Breast epithelium (tissue), 4 donors: Measurements from ENCODE around the gene BICD1. TPM values are rescaled to one million over a fixed set of nuclear protein-coding genes. Genes with fewer than 3 reads are reported as not detected.

Experiments
- DNase-seq, 2 donors: peaks; one replicate each; pipeline ENCODE4 v3.0.0-alpha.2; 2019; ENCODE audit warnings: low spot score in 2 of 2
- H3K27ac ChIP-seq, 2 donors: fragments of 200-600 bp; sonication (generic) in 1 of 2; one replicate each; pipeline ENCODE4 v1.5.1; 2016 to 2019; ENCODE audit warnings: mild to moderate bottlenecking in 1 of 2
- H3K27me3 ChIP-seq, 2 donors: fragments of 200-600 bp; sonication (generic) in 1 of 2; one replicate each; pipeline versions ENCODE4 v1.5.1 to v1.6.0; 2017 to 2019; ENCODE audit warnings: control low read depth in 1 of 2, mild to moderate bottlenecking in 1 of 2
- H3K36me3 ChIP-seq: fragments of 200-600 bp; one replicate; pipeline ENCODE4 v1.5.1; 2019
- H3K4me1 ChIP-seq, 2 donors: fragments of 200-600 bp; sonication (generic); one replicate each; pipeline ENCODE4 v1.5.1; 2016 to 2019; ENCODE audit warnings: control low read depth in 1 of 2
- H3K4me3 ChIP-seq, 3 donors: fragments of 200-600 bp; sonication (generic); 1 replicate in 2 of 3; 2 replicates in 1 of 3; pipeline ENCODE4 v1.5.1; 2016 to 2019; ENCODE audit warnings: mild to moderate bottlenecking in 3 of 3, moderate library complexity in 2 of 3
- H3K9me3 ChIP-seq, 2 donors: fragments of 200-600 bp; sonication (generic) in 1 of 2; one replicate each; pipeline ENCODE4 v1.5.1; 2016 to 2019; ENCODE audit warnings: control low read depth in 1 of 2
- CTCF ChIP-seq, 3 donors: fragments of 450-650 bp; IDR thresholded peaks; one replicate each; pipeline ENCODE4 v1.5.1; 2016 to 2017; ENCODE audit warnings: antibody characterized with exemption in 3 of 3, mild to moderate bottlenecking in 3 of 3, moderate library complexity in 3 of 3
- POLR2A ChIP-seq: fragments of 450-650 bp; IDR thresholded peaks from one replicate; pipeline ENCODE4 v1.6.1; 2016; ENCODE audit warnings: antibody characterized with exemption, mild to moderate bottlenecking, moderate library complexity
- POLR2AphosphoS5 ChIP-seq, 3 donors: sonication (generic); formaldehyde crosslinking; IDR thresholded peaks; one replicate each; pipeline ENCODE4 v1.6.1; 2017; ENCODE audit warnings: antibody characterized with exemption in 3 of 3
- intact Hi-C: fragments of 100-400 bp; cut with DNase I; formaldehyde crosslinking; loops from one replicate; pipeline ENCODE4 v1.15.1; 2023; ENCODE audit warnings: low total_unique reads
- total RNA-seq, 3 donors: library from RNA; depleted of rRNA; stranded (reverse); fragments of >200 nt; gene quantifications; one replicate each; pipeline ENCODE4 v1.1.0, GENCODE V29; 2016

BICD1 gene
- total RNA-seq, 3 donors from 2014 or later, result 7.2 to 31.5 (median 18.4) TPM

- intact Hi-C loops, result no loop called here
- DNase-seq, result no peak
- H3K9me3 ChIP-seq, result no peaks in the 10 kb centered on the region
- no peaks in the 10 kb centered on the region for H3K27me3 ChIP-seq
- no peaks in the 10 kb centered on the region for H3K36me3 ChIP-seq
- no peak for TF ChIP-seq POLR2AphosphoS5 (IDR thresholded peaks at IDR 0.05)
- TF ChIP-seq CTCF (IDR thresholded peaks at IDR 0.05), result no peak
- TF ChIP-seq POLR2A, result no peak
- no peak overlapping the region for H3K27ac ChIP-seq
- H3K4me1 ChIP-seq, result no peaks in the 10 kb centered on the region
- no peak overlapping the region for H3K4me3 ChIP-seq
Measured at GRCh38 chr12:32285021-32285420, 178.4 kb downstream of the BICD1 start.

- H3K4me3 ChIP-seq, result no peak overlapping the region
- TF ChIP-seq CTCF (IDR thresholded peaks at IDR 0.05) (no peak), POLR2AphosphoS5 (IDR thresholded peaks at IDR 0.05) (no peak), POLR2A (no peak)
Measured at GRCh38 chr12:32285489-32285888, 178.8 kb downstream of the BICD1 start.

GRCh38 chr12:32290411-32290810 is 183.8 kb downstream of the BICD1 start:
- no peaks in the 10 kb centered on the region for H3K27me3 ChIP-seq
- H3K9me3 ChIP-seq, result no peaks in the 10 kb centered on the region
- no peaks in the 10 kb centered on the region for H3K4me1 ChIP-seq
- no peak for TF ChIP-seq POLR2AphosphoS5 (IDR thresholded peaks at IDR 0.05)
- H3K27ac ChIP-seq, result no peak overlapping the region
- no peak for DNase-seq
- H3K36me3 ChIP-seq, result no peaks in the 10 kb centered on the region
- H3K4me3 ChIP-seq, result no peak overlapping the region
- intact Hi-C loops, result no loop called here

More at GRCh38 chr12:32285489-32285888, 178.8 kb downstream of the BICD1 start:
- Histone ChIP-seq H3K27ac (no peak overlapping the region), H3K36me3 (no peaks in the 10 kb centered on the region), H3K27me3 (no peaks in the 10 kb centered on the region), H3K4me1 (no peaks in the 10 kb centered on the region), H3K9me3 (no peaks in the 10 kb centered on the region)
- intact Hi-C loops, result no loop called here
- no peak for DNase-seq

GRCh38 chr12:32292151-32292550 is 185.5 kb downstream of the BICD1 start:
- no peak for TF ChIP-seq POLR2AphosphoS5 (IDR thresholded peaks at IDR 0.05)
- no peak for TF ChIP-seq CTCF (IDR thresholded peaks at IDR 0.05)
- TF ChIP-seq POLR2A, result no peak
- Histone ChIP-seq H3K27ac (no peak overlapping the region), H3K27me3 (no peaks in the 10 kb centered on the region), H3K9me3 (no peaks in the 10 kb centered on the region), H3K36me3 (no peaks in the 10 kb centered on the region), H3K4me1 (no peaks in the 10 kb centered on the region), H3K4me3 (no peak overlapping the region)
- intact Hi-C loops, result no loop called here
- DNase-seq, result no peak

GRCh38 chr12:32293808-32294419 is 187.3 kb downstream of the BICD1 start:
- Histone ChIP-seq H3K4me1 (no peaks in the 10 kb centered on the region), H3K27ac (no peak overlapping the region), H3K9me3 (no peaks in the 10 kb centered on the region), H3K27me3 (no peaks in the 10 kb centered on the region), H3K4me3 (no peak overlapping the region), H3K36me3 (no peaks in the 10 kb centered on the region)
- TF ChIP-seq POLR2AphosphoS5 (IDR thresholded peaks at IDR 0.05), result no peak
- TF ChIP-seq CTCF (IDR thresholded peaks at IDR 0.05), result no peak
- intact Hi-C loops, result no loop called here
- DNase-seq, result no peak

- Histone ChIP-seq H3K4me3 (no peak overlapping the region), H3K9me3 (no peaks in the 10 kb centered on the region), H3K4me1 (no peaks in the 10 kb centered on the region), H3K36me3 (no peaks in the 10 kb centered on the region), H3K27ac (no peak overlapping the region), H3K27me3 (no peaks in the 10 kb centered on the region)
- intact Hi-C loops, result no loop called here
- TF ChIP-seq POLR2AphosphoS5 (IDR thresholded peaks at IDR 0.05) (no peak), POLR2A (no peak), CTCF (IDR thresholded peaks at IDR 0.05) (no peak)
- no peak for DNase-seq
Measured at GRCh38 chr12:32296567-32296966, 189.9 kb downstream of the BICD1 start.
